SK-MEL-5 (cell line): ENCODE data around the gene ALKBH8. TPM values are rescaled to one million over a fixed set of nuclear protein-coding genes. Genes with fewer than 3 reads are reported as not detected.
"Not testable (repeated sequence)": the region's sequence is repeated elsewhere in the genome, so short reads cannot be mapped to it uniquely, and the experiment has no call there.

Source experiments
- DNase-seq: peaks from one replicate; pipeline ENCODE4 v3.0.0-alpha.2; 2016; ENCODE audit warnings: low read depth, low spot score
- in situ Hi-C: cut with HindIII; loops from 2 replicates; pipeline ENCODE4 v1.10.0; 2016; ENCODE audit warnings: low sequenced_read_pairs, high pct_unique_total_duplicates, low pct_unique_long_range_greater_than_20kb
- total RNA-seq: library from RNA; depleted of rRNA; stranded (reverse); fragments of >200 nt; shearing (Covaris generic); gene quantifications from 2 replicates; pipeline ENCODE4 v1.2.3, GENCODE V29; 2014

ALKBH8 gene
- total RNA-seq, 1 experiment from 2014 or later, result 5.9 TPM

DNA sequence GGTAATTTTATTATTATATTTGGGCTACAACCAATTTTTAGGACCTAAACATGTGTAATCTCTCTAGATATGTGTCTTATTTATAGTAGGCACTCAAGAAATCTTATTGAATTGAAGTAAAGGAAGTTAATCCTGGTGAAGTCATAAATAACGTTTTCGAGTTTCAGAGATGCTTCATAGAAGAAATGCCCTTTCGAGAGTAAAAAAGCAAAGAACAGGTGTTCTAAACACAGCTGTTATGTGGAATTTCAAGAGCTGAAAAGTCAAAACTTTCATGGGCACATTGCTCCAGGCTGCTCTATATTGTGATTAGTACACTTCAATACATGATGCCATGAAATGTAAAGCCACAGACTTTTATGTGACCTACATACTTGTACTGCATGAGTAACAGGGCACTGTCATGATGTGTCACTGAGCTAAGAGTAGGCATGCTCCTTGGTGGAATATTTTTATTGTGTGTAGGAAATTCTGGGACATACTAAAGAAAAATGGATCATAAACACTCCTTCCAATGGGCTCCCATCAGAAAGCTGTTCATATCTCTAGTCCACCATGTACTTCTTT lies 18.2 kb upstream of the ALKBH8 start:
- in situ Hi-C loops, result no loop called here
- DNase-seq, result no peak

DNA sequence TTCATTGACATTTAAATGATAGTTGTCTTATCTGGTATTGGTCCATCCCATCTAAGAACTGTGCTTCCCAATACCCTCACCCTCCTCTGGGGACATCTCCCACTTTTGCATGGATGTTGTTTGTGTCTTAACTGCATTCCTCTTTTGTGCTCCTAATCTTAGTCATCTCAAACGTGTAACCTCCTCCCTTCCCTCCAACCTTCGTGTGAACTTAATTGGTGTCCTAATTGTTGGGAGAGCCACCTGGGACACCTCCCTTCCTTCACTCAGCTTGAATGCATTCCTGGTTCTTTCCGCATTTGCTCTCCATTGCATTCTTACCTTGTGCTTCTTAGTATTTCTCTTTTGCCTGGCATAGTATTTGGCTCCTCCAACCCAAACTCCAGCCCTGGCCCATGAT lies 15.6 kb upstream of the ALKBH8 start:
- in situ Hi-C loops, result no loop called here
- no peak for DNase-seq

DNA sequence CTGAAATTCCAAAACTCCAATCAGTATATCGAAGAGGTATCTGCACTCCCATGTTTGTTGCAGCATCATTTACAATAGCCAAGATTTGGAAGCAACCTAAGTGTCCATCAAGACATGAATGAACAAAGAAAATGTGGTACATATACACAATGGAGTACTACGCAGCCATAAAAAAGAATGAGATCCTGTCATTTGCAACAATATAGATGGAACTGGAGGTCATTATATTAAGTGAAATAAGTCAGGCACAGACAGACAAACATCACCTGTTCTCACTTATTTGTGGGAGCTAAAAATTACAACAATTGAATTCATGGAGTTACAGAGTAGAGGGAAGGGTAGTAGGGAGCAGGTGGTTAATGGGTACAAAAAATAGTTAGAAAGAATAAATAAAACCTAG lies 13.6 kb upstream of the ALKBH8 start:
- in situ Hi-C loops, result not testable (repeated sequence)

DNA sequence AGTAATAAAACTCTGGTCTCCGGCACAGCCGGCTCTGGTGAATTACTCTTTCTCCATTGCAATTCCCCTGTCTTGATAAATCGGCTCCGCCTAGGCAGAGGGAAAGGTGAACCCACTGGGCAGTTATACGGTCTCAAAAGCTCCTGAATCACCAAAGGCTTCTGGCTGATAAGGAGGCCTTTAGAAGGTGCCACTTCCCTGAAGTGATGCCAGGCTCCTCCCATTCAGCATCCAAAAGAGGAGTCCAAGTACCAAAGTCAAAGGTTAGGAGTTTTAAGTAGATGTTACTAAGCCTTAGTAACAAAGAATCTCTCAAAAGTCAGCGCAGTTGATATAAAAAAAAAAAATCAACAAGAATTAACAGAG lies 11.8 kb upstream of the ALKBH8 start:
- in situ Hi-C loops, result no loop called here
- DNase-seq, result no peak

More for the DNA sequence above, 13.6 kb upstream of the ALKBH8 start:
- DNase-seq, result not testable (repeated sequence)

DNA sequence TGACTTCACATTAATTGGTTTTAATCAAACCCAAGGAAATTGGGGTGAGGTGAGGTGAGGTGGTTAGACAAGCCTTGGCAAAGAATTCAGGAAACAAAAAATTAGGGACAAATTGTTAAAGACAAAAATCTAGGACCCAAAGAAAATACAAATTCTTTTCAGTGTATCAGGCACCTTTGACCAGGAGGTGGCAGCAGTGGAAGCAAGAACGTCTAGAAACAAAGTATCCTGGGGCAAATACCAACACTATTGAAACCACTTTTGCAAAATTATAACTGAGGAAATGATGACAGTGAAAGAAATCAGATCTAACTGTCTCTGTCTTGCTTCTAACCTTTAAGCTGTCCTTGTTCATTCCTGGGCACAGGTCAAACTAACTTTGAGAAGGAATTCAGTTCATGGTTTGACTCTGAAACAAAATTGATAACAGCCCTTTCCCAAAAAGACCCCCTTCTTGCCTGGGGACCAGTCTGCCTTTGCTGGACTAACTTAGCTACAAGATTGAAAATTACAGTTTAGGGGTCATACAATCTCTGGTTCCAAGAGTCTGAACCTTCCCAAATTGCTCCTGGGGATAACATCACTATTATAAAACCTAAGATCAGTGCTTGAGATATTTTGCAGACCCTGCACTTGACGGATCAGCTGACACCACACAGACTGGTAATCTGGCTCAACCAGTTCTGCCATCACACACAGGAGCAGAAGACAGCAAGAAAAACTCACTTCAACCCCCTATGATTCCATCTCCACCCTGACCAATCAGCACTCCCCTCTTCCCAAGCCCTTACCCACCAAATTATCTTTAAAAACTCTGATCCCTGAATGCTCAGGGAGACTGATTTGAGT lies 11.2 kb upstream of the ALKBH8 start:
- in situ Hi-C loops, result not testable (repeated sequence)
- DNase-seq, result peak; percentile 62

DNA sequence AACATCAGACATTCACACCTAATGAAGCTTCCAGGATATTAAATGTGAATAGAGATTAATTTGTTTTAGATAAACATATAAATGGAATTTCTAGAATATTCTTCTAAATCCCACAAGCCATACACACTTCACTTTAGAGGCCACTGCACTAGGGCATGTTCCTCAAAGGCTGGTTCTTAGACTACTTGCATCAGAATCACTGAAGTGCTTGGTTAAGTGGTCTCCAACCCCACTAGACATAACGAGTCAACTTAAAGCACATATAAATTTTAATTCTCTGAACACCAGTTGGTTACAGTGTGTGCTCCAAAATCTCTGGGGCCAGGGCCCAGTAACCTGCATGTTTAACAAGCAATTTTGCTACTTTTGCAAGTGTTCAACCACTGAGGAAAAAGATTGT lies 7.9 kb upstream of the ALKBH8 start:
- in situ Hi-C loops, result no loop called here

DNA sequence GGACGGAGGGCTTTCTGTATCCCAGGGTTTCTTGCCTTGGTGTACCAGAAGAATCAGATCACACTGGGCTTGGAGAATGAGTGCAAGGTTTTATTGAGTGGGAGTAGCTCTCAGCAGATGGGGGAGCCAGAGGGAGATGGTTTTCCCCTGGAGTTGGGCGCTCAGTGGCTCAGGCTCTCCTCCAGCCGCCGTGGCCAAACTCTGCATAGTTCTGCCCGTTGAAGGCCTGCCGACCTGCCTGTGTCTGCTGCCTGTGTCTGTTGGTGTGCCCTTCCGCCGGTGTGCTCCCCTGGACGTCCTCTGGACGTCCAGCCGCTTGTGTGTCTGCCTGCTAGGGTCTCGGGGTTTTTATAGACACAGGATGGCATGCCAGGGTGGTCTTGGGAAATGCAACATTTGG lies 4.5 kb upstream of the ALKBH8 start:
- in situ Hi-C loops, result no loop called here
- no peak for DNase-seq

More for the DNA sequence above, 7.9 kb upstream of the ALKBH8 start:
- DNase-seq, result no peak

DNA sequence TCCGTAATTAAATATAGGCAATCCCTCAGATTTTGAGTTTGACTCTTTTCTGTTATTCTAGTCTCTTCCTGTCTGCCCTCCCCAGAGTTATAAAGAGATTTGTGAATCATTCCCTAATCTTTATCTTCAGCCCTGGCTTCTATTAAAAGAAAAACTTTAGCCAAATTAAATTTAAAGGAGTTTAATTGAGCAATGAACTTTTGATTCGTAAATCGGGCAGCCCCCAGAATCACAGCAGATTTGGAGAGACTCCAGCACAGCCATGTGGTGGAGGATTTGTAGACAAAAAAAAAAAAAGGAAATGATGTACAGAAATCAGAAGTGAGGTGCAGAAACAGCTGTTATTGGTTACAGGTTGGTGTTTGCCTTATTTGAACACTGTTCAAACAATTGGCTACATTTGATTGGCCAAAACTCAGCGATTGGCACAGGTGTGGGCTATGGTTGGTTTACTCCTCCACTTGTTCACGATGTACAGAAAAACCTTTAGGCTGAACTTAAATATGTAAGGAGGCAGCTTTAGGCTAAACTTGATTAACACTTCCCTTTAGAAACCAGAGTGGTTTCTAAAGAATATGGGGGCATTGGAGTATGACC lies 2.3 kb upstream of the ALKBH8 start:
- no peak for DNase-seq
- in situ Hi-C loops, result no loop called here

DNA sequence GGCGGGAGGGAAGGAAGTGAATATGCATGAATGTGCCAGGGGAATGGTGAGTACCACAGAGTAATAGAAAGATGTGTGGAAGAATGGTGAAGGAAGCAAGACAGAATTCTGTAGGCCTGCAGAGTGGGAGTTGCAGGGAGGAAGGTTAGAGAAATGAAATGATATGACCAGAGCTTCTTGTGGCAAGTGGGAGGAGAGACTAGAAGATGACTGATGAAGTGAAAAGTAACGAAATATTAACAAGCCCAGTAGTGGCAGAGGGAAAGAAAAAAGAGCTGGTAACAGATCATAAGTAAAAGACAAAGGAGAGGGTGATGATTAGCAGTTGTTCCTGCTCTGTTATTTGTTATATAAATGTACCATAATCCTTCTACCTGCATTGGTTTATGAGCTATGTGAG lies 1.0 kb upstream of the ALKBH8 start:
- in situ Hi-C loops, result no loop called here
- DNase-seq, result no peak

DNA sequence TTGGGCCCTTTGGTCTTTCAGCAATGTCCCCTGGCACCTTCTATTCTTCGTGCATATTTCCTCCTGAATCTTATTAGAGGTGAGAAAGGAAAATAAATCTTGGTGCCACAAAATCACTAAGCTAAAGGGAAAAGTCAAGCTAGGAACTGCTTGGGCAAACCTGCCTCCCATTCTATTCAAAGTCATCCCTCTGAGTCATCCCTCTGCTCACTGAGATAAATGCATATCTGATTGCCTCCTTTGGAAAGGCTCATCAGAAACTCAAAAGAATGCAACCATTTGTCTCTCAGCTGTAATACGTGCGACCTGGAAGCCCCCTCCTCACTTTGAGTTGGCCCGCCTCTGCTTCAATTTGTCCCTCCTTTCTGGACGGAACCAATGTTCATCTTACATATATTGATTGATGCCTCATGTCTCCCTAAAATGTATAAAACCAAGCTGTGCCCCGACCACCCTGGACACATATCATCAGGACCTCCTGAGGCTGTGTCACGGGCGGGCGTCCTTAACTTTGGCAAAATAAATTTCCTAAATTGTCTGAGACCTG lies 493 bp upstream of the ALKBH8 start:
- DNase-seq, result not testable (repeated sequence)

DNA sequence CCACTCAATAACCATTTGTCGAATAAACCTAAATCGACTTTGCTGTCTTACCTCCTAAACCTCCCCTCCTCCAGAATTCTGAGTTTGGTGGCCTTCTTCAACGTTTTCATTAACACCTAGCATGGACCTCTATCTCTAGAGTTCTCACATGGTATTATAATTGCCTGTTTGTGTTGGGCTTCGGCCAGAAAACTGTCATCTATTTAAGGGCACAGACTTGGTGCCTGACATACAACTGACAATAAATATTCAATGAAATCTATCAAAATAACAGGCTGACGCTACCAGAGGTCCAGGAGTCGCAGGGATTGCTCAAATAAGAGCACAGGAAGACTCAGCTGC lies 687 bp downstream of the ALKBH8 start:
- no peak for DNase-seq
- in situ Hi-C loops, result no loop called here

More for the DNA sequence above, 493 bp upstream of the ALKBH8 start:
- in situ Hi-C loops, result not testable (repeated sequence)

DNA sequence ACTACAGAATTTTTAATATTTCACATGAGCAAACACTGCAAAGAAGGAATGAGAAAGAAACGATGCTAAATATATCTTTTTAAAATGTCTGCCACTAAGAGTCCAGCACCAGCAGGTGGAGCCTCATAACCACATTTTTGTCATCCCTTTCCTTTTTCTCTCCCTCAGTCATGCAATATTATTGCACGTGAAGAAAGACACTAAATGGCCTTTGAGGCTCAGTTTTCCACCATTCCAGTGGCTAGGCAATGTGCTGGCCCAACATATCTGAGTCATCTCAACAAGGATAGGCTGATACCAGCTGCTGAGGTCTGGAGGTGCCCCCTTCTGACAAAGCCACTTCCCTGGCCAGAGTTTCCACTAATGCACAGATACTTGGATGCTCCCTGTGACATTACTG lies 1.8 kb downstream of the ALKBH8 start:
- in situ Hi-C loops, result no loop called here
- peak; percentile 48 for DNase-seq

DNA sequence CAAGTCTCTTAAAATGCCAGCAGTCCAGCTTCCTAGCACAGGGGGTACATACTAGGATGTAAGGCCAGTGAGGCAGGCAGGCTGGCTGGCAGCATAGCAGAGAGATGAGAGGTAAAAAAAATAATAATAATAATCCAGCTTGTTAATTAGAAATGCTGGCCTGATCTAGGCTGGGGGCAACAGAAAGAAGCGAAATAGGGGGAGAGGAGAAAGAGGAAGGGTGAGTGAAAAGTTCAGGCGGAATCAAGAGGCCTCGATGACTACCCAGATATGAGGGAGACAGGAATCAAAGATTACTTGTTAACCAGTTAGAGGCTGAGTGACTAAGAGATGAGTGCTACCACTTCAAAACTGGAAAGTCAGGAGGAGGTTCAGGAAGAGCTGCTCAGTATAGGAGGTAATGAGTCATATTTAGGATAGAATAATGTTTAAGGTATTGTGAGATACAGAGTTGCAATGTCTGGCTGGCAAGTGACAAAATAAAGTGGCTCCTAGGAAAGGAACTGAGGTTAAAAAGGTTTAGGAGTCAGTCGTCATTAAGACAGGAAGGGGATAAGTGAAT lies 2.8 kb downstream of the ALKBH8 start:
- in situ Hi-C loops, result no loop called here
- peak; percentile 19 for DNase-seq

DNA sequence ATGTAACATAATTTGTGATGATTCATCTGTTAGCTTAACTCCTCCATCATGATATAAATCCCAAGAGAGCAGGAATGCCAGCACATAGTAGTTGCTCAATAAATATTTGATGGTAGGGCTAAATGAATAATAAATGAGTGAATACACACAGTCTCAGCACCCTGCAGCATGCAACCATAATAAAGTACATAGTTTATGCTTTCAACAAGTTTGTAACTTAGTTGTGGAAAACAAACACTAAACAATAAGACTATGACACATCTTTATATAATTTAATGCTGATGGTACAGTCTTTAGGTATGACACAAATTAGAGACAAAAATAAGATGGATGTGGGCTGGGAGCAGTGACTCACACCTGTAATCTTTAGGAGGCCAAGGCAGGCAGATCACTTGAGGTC lies 3.8 kb downstream of the ALKBH8 start:
- in situ Hi-C loops, result no loop called here

DNA sequence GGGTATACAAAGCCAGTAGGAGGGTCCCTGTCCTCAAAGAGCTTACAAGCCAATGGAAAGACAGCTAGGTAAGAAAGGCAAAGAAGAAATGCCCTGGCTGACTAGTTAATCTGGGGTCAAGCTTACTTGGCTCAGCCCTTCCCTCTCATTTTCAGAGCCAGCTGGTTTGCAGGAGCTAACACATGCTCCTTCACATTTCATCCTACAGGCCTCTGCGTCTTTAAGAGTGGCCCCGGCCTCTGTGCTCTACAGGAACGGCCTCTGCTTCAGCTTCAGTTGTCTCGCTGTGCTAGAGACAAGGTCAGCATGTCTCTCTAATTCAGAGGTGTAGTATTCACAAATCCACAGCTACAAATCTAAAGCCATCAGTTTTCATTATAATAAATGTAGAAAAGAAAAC lies 15.2 kb downstream of the ALKBH8 start:
- in situ Hi-C loops, result no loop called here

More for the DNA sequence above, 3.8 kb downstream of the ALKBH8 start:
- DNase-seq, result no peak

DNA sequence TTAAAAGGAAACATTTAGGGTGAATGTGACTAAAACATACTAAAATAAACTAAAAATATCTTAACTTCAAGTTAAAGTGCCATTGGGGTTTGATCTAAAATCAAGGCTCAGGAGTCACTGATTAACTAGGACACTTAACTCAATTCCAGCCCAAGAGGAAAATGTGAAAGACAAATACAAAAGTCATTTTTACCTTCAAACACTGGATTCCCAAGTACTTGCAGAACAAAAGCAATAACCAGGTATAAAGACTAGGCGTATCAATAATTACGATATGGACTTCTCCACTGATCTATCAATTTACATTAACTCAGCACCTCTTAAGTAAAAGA lies 15.6 kb downstream of the ALKBH8 start:
- in situ Hi-C loops, result no loop called here
- no peak for DNase-seq

More for the DNA sequence above, 15.2 kb downstream of the ALKBH8 start:
- DNase-seq, result no peak

DNA sequence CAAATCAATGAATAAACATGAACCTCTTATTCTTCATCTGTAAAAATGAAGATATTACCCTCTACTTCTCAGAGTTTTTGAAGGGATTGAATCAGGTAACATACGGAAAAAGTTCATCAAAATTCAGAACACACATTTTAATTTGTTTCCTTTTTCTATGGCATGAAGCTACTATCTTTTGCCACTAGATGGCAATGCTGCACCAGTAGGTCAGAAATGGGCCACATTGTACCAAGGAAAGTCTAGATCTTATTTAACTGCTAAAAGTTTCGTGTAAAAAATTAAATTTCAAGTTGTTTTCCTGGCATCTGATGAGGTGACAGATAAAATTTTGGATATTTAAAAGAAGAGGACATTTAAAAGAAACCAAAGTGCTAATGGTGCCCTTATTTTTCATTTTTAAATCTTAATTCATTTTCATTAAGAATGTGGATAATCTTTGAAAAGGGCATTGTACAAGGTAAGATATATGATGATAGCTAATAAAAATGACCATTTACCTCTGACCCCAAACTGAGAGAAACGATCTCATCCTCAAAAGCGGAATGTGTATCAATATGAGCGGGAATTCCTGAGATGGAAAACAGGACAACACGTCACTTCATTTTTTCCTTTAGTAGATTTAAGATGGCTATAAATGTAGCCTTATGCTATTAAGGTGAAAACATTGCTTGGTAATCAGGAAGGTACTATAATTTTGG lies 16.1 kb downstream of the ALKBH8 start:
- DNase-seq, result peak; percentile 51
- in situ Hi-C loops, result no loop called here

DNA sequence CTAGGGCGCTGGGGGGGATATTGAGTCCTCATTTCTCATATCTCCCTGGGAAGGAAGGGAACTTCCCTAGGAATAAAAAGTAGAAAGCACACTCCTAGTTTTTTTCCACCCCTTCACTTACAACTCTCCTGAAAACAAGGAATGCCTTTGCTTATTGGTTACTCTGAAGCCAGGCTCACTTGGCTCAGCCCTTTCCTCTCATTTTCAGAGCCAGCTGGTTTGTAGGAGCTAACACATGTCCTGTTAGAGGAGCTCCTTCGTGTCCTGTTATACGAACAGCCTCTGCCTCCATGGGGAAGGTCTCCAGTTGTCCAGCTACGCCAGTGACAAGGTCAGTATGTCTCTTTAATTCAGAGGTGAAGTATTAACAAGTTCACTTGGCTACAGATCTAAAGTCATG lies 17.6 kb downstream of the ALKBH8 start:
- DNase-seq, result no peak
- in situ Hi-C loops, result no loop called here
